ENCODE results near the gene ZNF618. TPM values are rescaled to one million over a fixed set of nuclear protein-coding genes. Genes with fewer than 3 reads are reported as not detected.

ZNF618 gene
- total RNA-seq, 1 experiment from 2014 or later, result 22.0 TPM

- H3K27me3 Mint-ChIP-seq (ENCODE audit: low read depth), result no peaks in the 10 kb centered on the region; the same call in 1 of the 2 replicates
- peak overlapping the region; percentile 69; the same call in 1 of the 2 replicates for H3K27ac Mint-ChIP-seq
- POLR2A ChIA-PET, result no interaction called here
- ATAC-seq (no peak), DNase-seq (ENCODE audit: low spot score) (no peak)
- H3K36me3 Mint-ChIP-seq, result no peaks in the 10 kb centered on the region
- no peaks in the 10 kb centered on the region for H3K9me3 Mint-ChIP-seq
- TF ChIP-seq PRDM15 (CRISPR knock-in tag; IDR thresholded peaks at IDR 0.05) (no peak), ZNF317 (CRISPR knock-in tag; IDR thresholded peaks at IDR 0.05; ENCODE audit: borderline replicate concordance, low read depth) (no peak), ZNF396 (CRISPR knock-in tag; IDR thresholded peaks at IDR 0.05; ENCODE audit: borderline replicate concordance) (no peak), PRRX2 (CRISPR knock-in tag; IDR thresholded peaks at IDR 0.05) (no peak), NFE2L1 (CRISPR knock-in tag; IDR thresholded peaks at IDR 0.05) (no peak), ETV6 (CRISPR knock-in tag; IDR thresholded peaks at IDR 0.05) (no peak), CREB1 (CRISPR knock-in tag; IDR thresholded peaks at IDR 0.05) (no peak), ESRRA (CRISPR knock-in tag; IDR thresholded peaks at IDR 0.05; ENCODE audit: borderline replicate concordance) (no peak), RORB (CRISPR knock-in tag; IDR thresholded peaks at IDR 0.05) (no peak), IRF2 (CRISPR knock-in tag; IDR thresholded peaks at IDR 0.05; ENCODE audit: borderline replicate concordance, low read depth) (no peak)
- TF ChIP-seq, protein P1, sequence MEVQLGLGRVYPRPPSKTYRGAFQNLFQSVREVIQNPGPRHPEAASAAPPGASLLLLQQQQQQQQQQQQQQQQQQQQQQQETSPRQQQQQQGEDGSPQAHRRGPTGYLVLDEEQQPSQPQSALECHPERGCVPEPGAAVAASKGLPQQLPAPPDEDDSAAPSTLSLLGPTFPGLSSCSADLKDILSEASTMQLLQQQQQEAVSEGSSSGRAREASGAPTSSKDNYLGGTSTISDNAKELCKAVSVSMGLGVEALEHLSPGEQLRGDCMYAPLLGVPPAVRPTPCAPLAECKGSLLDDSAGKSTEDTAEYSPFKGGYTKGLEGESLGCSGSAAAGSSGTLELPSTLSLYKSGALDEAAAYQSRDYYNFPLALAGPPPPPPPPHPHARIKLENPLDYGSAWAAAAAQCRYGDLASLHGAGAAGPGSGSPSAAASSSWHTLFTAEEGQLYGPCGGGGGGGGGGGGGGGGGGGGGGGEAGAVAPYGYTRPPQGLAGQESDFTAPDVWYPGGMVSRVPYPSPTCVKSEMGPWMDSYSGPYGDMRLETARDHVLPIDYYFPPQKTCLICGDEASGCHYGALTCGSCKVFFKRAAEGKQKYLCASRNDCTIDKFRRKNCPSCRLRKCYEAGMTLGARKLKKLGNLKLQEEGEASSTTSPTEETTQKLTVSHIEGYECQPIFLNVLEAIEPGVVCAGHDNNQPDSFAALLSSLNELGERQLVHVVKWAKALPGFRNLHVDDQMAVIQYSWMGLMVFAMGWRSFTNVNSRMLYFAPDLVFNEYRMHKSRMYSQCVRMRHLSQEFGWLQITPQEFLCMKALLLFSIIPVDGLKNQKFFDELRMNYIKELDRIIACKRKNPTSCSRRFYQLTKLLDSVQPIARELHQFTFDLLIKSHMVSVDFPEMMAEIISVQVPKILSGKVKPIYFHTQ (CRISPR knock-in tag; IDR thresholded peaks at IDR 0.05), result no peak
- TF ChIP-seq, protein P2, sequence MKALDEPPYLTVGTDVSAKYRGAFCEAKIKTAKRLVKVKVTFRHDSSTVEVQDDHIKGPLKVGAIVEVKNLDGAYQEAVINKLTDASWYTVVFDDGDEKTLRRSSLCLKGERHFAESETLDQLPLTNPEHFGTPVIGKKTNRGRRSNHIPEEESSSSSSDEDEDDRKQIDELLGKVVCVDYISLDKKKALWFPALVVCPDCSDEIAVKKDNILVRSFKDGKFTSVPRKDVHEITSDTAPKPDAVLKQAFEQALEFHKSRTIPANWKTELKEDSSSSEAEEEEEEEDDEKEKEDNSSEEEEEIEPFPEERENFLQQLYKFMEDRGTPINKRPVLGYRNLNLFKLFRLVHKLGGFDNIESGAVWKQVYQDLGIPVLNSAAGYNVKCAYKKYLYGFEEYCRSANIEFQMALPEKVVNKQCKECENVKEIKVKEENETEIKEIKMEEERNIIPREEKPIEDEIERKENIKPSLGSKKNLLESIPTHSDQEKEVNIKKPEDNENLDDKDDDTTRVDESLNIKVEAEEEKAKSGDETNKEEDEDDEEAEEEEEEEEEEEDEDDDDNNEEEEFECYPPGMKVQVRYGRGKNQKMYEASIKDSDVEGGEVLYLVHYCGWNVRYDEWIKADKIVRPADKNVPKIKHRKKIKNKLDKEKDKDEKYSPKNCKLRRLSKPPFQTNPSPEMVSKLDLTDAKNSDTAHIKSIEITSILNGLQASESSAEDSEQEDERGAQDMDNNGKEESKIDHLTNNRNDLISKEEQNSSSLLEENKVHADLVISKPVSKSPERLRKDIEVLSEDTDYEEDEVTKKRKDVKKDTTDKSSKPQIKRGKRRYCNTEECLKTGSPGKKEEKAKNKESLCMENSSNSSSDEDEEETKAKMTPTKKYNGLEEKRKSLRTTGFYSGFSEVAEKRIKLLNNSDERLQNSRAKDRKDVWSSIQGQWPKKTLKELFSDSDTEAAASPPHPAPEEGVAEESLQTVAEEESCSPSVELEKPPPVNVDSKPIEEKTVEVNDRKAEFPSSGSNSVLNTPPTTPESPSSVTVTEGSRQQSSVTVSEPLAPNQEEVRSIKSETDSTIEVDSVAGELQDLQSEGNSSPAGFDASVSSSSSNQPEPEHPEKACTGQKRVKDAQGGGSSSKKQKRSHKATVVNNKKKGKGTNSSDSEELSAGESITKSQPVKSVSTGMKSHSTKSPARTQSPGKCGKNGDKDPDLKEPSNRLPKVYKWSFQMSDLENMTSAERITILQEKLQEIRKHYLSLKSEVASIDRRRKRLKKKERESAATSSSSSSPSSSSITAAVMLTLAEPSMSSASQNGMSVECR (CRISPR knock-in tag; IDR thresholded peaks at IDR 0.05; ENCODE audit: borderline replicate concordance), result no peak
- TF ChIP-seq, protein P3, sequence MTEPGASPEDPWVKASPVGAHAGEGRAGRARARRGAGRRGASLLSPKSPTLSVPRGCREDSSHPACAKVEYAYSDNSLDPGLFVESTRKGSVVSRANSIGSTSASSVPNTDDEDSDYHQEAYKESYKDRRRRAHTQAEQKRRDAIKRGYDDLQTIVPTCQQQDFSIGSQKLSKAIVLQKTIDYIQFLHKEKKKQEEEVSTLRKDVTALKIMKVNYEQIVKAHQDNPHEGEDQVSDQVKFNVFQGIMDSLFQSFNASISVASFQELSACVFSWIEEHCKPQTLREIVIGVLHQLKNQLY (CRISPR knock-in tag; IDR thresholded peaks at IDR 0.05), result no peak
- CTCF ChIA-PET, result interaction anchor here (0.6 kb wide), 1 partner anchor 143 kb away, joined by 3 read pairs; no protein-coding TSS in a partner anchor
- H3K4me1 Mint-ChIP-seq, result 0 out of 2 replicates have a peak, but pooled peaks cover 3% of the 10 kb centered on the region
- H3K4me3 Mint-ChIP-seq, result no peak overlapping the region
Measured at GRCh38 chr9:114057161-114057885, 181.2 kb downstream of the ZNF618 start.
